Mammary epithelial cell (primary cell): ENCODE measurements around the gene TTLL11.

Experiments used
- CTCF ChIP-seq, 2 donors: IDR thresholded peaks in 1 of 2; conservative IDR thresholded peaks in 1 of 2; 2 replicates each; pipeline ENCODE4 v1.5.1; 2011 to 2012; ENCODE audit warnings: inconsistent platforms in 2 of 2, low read length in 2 of 2, mild to moderate bottlenecking in 2 of 2, control low read depth in 1 of 2, low read depth in 1 of 2; ENCODE audit not compliant: insufficient read depth in 1 of 2; ENCODE audit errors: extremely low read depth in 1 of 2
- EZH2 ChIP-seq: IDR thresholded peaks from 2 replicates; pipeline ENCODE4 v1.6.1; 2012; ENCODE audit warnings: low read length, inconsistent platforms, borderline replicate concordance

- TF ChIP-seq EZH2 (no peak), CTCF (conservative IDR thresholded peaks at IDR 0.05 in 1 of 2, IDR thresholded peaks at IDR 0.05 in 1 of 2; ENCODE audit: extremely low read depth in 1 of 2, insufficient read depth in 1 of 2, low read depth in 1 of 2, low read length in 2 of 2) (no peak)
These were observed 241.4 kb downstream of the TTLL11 start for GRCh38 chr9:121851641-121852091.
